ENCODE measurements around the gene IRAK2.

GRCh38 chr3:10215578-10216368 lies 51.1 kb downstream of the IRAK2 start:
- TF ChIP-seq, protein P1, sequence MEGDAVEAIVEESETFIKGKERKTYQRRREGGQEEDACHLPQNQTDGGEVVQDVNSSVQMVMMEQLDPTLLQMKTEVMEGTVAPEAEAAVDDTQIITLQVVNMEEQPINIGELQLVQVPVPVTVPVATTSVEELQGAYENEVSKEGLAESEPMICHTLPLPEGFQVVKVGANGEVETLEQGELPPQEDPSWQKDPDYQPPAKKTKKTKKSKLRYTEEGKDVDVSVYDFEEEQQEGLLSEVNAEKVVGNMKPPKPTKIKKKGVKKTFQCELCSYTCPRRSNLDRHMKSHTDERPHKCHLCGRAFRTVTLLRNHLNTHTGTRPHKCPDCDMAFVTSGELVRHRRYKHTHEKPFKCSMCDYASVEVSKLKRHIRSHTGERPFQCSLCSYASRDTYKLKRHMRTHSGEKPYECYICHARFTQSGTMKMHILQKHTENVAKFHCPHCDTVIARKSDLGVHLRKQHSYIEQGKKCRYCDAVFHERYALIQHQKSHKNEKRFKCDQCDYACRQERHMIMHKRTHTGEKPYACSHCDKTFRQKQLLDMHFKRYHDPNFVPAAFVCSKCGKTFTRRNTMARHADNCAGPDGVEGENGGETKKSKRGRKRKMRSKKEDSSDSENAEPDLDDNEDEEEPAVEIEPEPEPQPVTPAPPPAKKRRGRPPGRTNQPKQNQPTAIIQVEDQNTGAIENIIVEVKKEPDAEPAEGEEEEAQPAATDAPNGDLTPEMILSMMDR (IDR thresholded peaks at IDR 0.05), result no peak
- TF ChIP-seq POLR2A (IDR thresholded peaks at IDR 0.05), result no peak

Data from body of pancreas (tissue), 4 donors.